WTC11 (cell line): ENCODE data around the gene RNF146. TPM values are rescaled to one million over a fixed set of nuclear protein-coding genes. Genes with fewer than 3 reads are reported as not detected.

Experiments used
- ATAC-seq: fragments of 200-7000 bp; cut with Tn5 transposase; 2 replicates; pipeline ENCODE4 v1.10.0; 2021; ENCODE audit warnings: mild to moderate bottlenecking, moderate library complexity
- CTCF ChIA-PET: fragments of 300-600 bp; sonication (Branson Sonifier 250); formaldehyde crosslinking; loops from one replicate; lab custom pipeline; 2021; ENCODE audit warnings: antibody characterized with exemption; lab: Charles Lee
- POLR2A ChIA-PET: fragments of 350-600 bp; sonication (Branson Sonifier 250); formaldehyde crosslinking; loops from one replicate; lab custom pipeline; 2021; ENCODE audit warnings: antibody characterized with exemption; lab: Charles Lee
- DNase-seq: peaks from one replicate; pipeline ENCODE4 v3.0.0; 2021; ENCODE audit warnings: low spot score
- H3K27ac Mint-ChIP-seq: 2 replicates; pipeline ENCODE4 v1.8.0; 2021; ENCODE audit warnings: mixed read lengths
- H3K27me3 Mint-ChIP-seq: 2 replicates; pipeline ENCODE4 v1.8.0; 2021; ENCODE audit warnings: low read depth, mild to moderate bottlenecking, moderate library complexity, mixed read lengths
- H3K36me3 Mint-ChIP-seq: 2 replicates; pipeline ENCODE4 v1.8.0; 2021; ENCODE audit warnings: mixed read lengths
- H3K4me1 Mint-ChIP-seq: 2 replicates; pipeline ENCODE4 v1.8.0; 2022; ENCODE audit warnings: mixed read lengths
- H3K4me3 Mint-ChIP-seq: 2 replicates; pipeline ENCODE4 v1.8.0; 2021; ENCODE audit warnings: mild to moderate bottlenecking, moderate library complexity, mixed read lengths
- H3K9me3 Mint-ChIP-seq: 2 replicates; pipeline ENCODE4 v1.8.0; 2021; ENCODE audit warnings: mixed read lengths
- ATF1 ChIP-seq: sonication (generic); formaldehyde crosslinking; IDR thresholded peaks from 2 replicates; pipeline ENCODE4 v1.8.1; 2023; ENCODE audit warnings: mild to moderate bottlenecking, moderate library complexity, missing genetic modification reagents
- ATF2 ChIP-seq: sonication (generic); formaldehyde crosslinking; IDR thresholded peaks from 2 replicates; pipeline ENCODE4 v1.8.1; 2022; ENCODE audit warnings: low read depth, missing genetic modification reagents, borderline replicate concordance
- ATF3 ChIP-seq: sonication (generic); formaldehyde crosslinking; conservative IDR thresholded peaks from 2 replicates; pipeline ENCODE4 v1.8.1; 2022; ENCODE audit warnings: mild to moderate bottlenecking, missing genetic modification reagents
- E2F5 ChIP-seq: sonication (generic); formaldehyde crosslinking; IDR thresholded peaks from 2 replicates; pipeline ENCODE4 v1.8.1; 2022; ENCODE audit warnings: mild to moderate bottlenecking, moderate library complexity, missing genetic modification reagents
- GRHL2 ChIP-seq: fragments of 250-450 bp; sonication (Bioruptor Pico); IDR thresholded peaks from 2 replicates; pipeline ENCODE4 v1.8.0; 2022; ENCODE audit warnings: mild to moderate bottlenecking, moderate library complexity; ENCODE audit not compliant: insufficient replicate concordance, severe bottlenecking
- GTF2I ChIP-seq: fragments of 250-450 bp; sonication (Bioruptor Pico); conservative IDR thresholded peaks from 2 replicates; pipeline ENCODE4 v1.4.0; 2021; ENCODE audit warnings: mild to moderate bottlenecking
- IRF2 ChIP-seq: sonication (generic); formaldehyde crosslinking; IDR thresholded peaks from 2 replicates; pipeline ENCODE4 v1.8.0; 2022; ENCODE audit warnings: low read depth, missing genetic modification reagents, borderline replicate concordance
- MAX ChIP-seq: sonication (generic); formaldehyde crosslinking; IDR thresholded peaks from 2 replicates; pipeline ENCODE4 v1.8.0; 2022; ENCODE audit warnings: mild to moderate bottlenecking, missing genetic modification reagents
- PREB ChIP-seq: sonication (generic); formaldehyde crosslinking; IDR thresholded peaks from 2 replicates; pipeline ENCODE4 v1.8.1; 2022; ENCODE audit warnings: mild to moderate bottlenecking, missing genetic modification reagents, moderate library complexity, borderline replicate concordance
- SOX15 ChIP-seq: fragments of 250-450 bp; sonication (Bioruptor Pico); IDR thresholded peaks from 2 replicates; pipeline ENCODE4 v1.9.0; 2021; ENCODE audit warnings: mild to moderate bottlenecking
- STAT6 ChIP-seq: sonication (generic); formaldehyde crosslinking; conservative IDR thresholded peaks from 2 replicates; pipeline ENCODE4 v1.8.1; 2023; ENCODE audit warnings: mild to moderate bottlenecking, low read depth, missing genetic modification reagents, moderate library complexity
- TCF7 ChIP-seq: sonication (generic); formaldehyde crosslinking; IDR thresholded peaks from 2 replicates; pipeline ENCODE4 v1.8.0; 2022; ENCODE audit warnings: mild to moderate bottlenecking, low read depth, missing genetic modification reagents, moderate library complexity
- ZBTB21 ChIP-seq: sonication (generic); formaldehyde crosslinking; IDR thresholded peaks from 2 replicates; pipeline ENCODE4 v1.8.1; 2023; ENCODE audit warnings: mild to moderate bottlenecking, missing genetic modification reagents, borderline replicate concordance
- ZNF281 ChIP-seq: sonication (generic); formaldehyde crosslinking; IDR thresholded peaks from 2 replicates; pipeline ENCODE4 v1.8.0; 2023; ENCODE audit warnings: mild to moderate bottlenecking, missing genetic modification reagents
- ZNF423 ChIP-seq: fragments of 250-450 bp; sonication (Bioruptor Pico); IDR thresholded peaks from 2 replicates; pipeline ENCODE4 v2.1.2; 2022; ENCODE audit warnings: mild to moderate bottlenecking, moderate library complexity
- ZNF532 ChIP-seq: fragments of 250-450 bp; sonication (Bioruptor Pico); IDR thresholded peaks from 2 replicates; pipeline ENCODE4 v1.9.0; 2021; ENCODE audit warnings: mild to moderate bottlenecking, borderline replicate concordance
- total RNA-seq: library from RNA; stranded (reverse); gene quantifications from 3 replicates; pipeline ENCODE4 v1.2.3, GENCODE V29; 2021

RNF146 gene
- total RNA-seq, 1 experiment from 2014 or later = 27.3 TPM

- peaks cover 4% of the 10 kb centered on the region; the same call in 1 of the 2 replicates for H3K36me3 Mint-ChIP-seq
- DNase-seq (no peak), ATAC-seq (no peak)
- no peak for TF ChIP-seq GTF2I (CRISPR knock-in tag)
- TF ChIP-seq GRHL2 (CRISPR knock-in tag) = no peak
- TF ChIP-seq ZNF532 = no peak
- TF ChIP-seq MAX (CRISPR knock-in tag) = no peak
- TF ChIP-seq ATF2 (CRISPR knock-in tag) = no peak
- no peak for TF ChIP-seq TCF7 (CRISPR knock-in tag)
- no peak for TF ChIP-seq STAT6 (CRISPR knock-in tag)
- TF ChIP-seq ZNF281 (CRISPR knock-in tag) = no peak
- TF ChIP-seq SOX15 (CRISPR knock-in tag) = no peak
- no peak for TF ChIP-seq ATF3 (CRISPR knock-in tag)
- no peak for TF ChIP-seq IRF2
- no peak for TF ChIP-seq E2F5 (CRISPR knock-in tag)
- no peak for TF ChIP-seq ATF1
- TF ChIP-seq ZBTB21 = no peak
- no peak for TF ChIP-seq PREB
- TF ChIP-seq ZNF423 (CRISPR knock-in tag) = no peak
- TF ChIP-seq, all 79 proteins: peak for 0
- POLR2A ChIA-PET = interaction anchor here (0.7 kb wide), 1 partner anchor 1483 kb away, joined by 3 read pairs; the partner anchor contains the start of gene NCOA7
- Mint-ChIP-seq H3K4me1 (peaks cover 30% of the 10 kb centered on the region), H3K4me3 (no peak overlapping the region), H3K27ac (no peak overlapping the region), H3K9me3 (no peaks in the 10 kb centered on the region), H3K27me3 (no peaks in the 10 kb centered on the region)
- CTCF ChIA-PET = no interaction called here
These were observed 6.8 kb downstream of the RNF146 start for GRCh38 chr6:127273499-127273898.
